K562 (cell line): Measurements from ENCODE around the gene SLC39A11. TPM values are rescaled to one million over a fixed set of nuclear protein-coding genes. Genes with fewer than 3 reads are reported as not detected.

Source experiments
- GABPB2 ChIP-seq: fragments of 250-450 bp; sonication (Bioruptor Pico); conservative IDR thresholded peaks from 2 replicates; pipeline ENCODE4 v1.5.1; 2021; ENCODE audit warnings: mild to moderate bottlenecking
- MCM5 ChIP-seq: fragments of 450-650 bp; IDR thresholded peaks from 2 replicates; pipeline ENCODE4 v1.6.1; 2016; ENCODE audit warnings: low read depth
- MLLT1 ChIP-seq, 2 experiments: fragments of 450-650 bp; IDR thresholded peaks; 2 replicates each; pipeline ENCODE4 v1.6.1; 2016
- RBM39 ChIP-seq: fragments of 200-400 bp; formaldehyde crosslinking; optimal IDR thresholded peaks from 2 replicates; pipeline ENCODE3; 2018; ENCODE audit warnings: low read depth, low read length
- SIN3B ChIP-seq: fragments of 450-650 bp; IDR thresholded peaks from 2 replicates; pipeline ENCODE4 v1.6.1; 2017; ENCODE audit warnings: low read depth, mild to moderate bottlenecking, moderate library complexity
- SMAD3 ChIP-seq: fragments of 450-650 bp; formaldehyde crosslinking; conservative IDR thresholded peaks from 2 replicates; pipeline ENCODE4 v1.4.0; 2020; ENCODE audit warnings: mild to moderate bottlenecking
- TSC22D4 ChIP-seq: fragments of 450-650 bp; IDR thresholded peaks from 2 replicates; pipeline ENCODE4 v1.6.1; 2016; ENCODE audit warnings: missing genetic modification characterization, missing biosample characterization, control low read depth
- ZBTB17 ChIP-seq: fragments of 450-650 bp; formaldehyde crosslinking; IDR thresholded peaks from 2 replicates; pipeline ENCODE4 v1.4.0; 2020; ENCODE audit warnings: mild to moderate bottlenecking
- ZNF431 ChIP-seq: sonication (generic); formaldehyde crosslinking; IDR thresholded peaks from 2 replicates; pipeline ENCODE4 v1.8.0; 2022; ENCODE audit warnings: mild to moderate bottlenecking, missing genetic modification reagents
- ZNF717 ChIP-seq: fragments of 250-450 bp; sonication (Bioruptor Pico); IDR thresholded peaks from 2 replicates; pipeline ENCODE4 v1.5.0; 2021
- polyA plus RNA-seq, 8 experiments: library from polyadenylated mRNA; depleted of rRNA in 4 of 8; stranded (reverse) in 5 of 8; unstranded in 3 of 8; fragments of >200 nt; fragmentation: Nextera tagmentation in 2 of 8; fragmentation: Illumina TruSeq in 1 of 8; extraction: Ambion mirVana in 2 of 8; extraction: Trizol in 1 of 8; gene quantifications; 2 replicates each; pipeline versions ENCODE4 v1.2.1 to v1.2.3, GENCODE V29; 2011 to 2014; ENCODE audit warnings: inconsistent platforms in 1 of 8, missing spikeins in 1 of 8
- total RNA-seq, 7 experiments: library from RNA; depleted of rRNA in 6 of 7; stranded (reverse); fragments of >200 nt in 6 of 7; fragmentation: Illumina TruSeq in 2 of 7; extraction: Trizol in 2 of 7; gene quantifications; 2 replicates each; pipeline versions ENCODE4 v1.2.1 to v1.2.3, GENCODE V29; 2011 to 2021; ENCODE audit warnings: low replicate concordance in 1 of 7
- TF ChIP-seq, protein P1 (sequence below): fragments of 450-650 bp; IDR thresholded peaks from one replicate; pipeline ENCODE4 v1.6.1; 2018; ENCODE audit warnings: mild to moderate bottlenecking, moderate library complexity; ENCODE audit not compliant: partially characterized antibody
- TF ChIP-seq, protein P2 (sequence below): sonication (generic); formaldehyde crosslinking; IDR thresholded peaks from 2 replicates; pipeline ENCODE4 v1.8.0; 2022; ENCODE audit warnings: mild to moderate bottlenecking, low read depth, missing genetic modification reagents
- TF ChIP-seq, protein P3 (sequence below), 2 experiments: fragments of 450-650 bp in 1 of 2; sonication (generic) in 1 of 2; formaldehyde crosslinking; conservative IDR thresholded peaks; 2 replicates each; pipeline versions ENCODE4 v1.4.0 to v1.8.1; 2020 to 2022; ENCODE audit warnings: mild to moderate bottlenecking in 1 of 2, missing genetic modification reagents in 1 of 2

Gene SLC39A11
- total and polyA plus RNA-seq, 9 of the 15 experiments (the other 6 are each of a cell fraction or from before 2014, with no cell fraction given): 10.5 to 26.4 (median 13.4) TPM

- TF ChIP-seq, protein P1, sequence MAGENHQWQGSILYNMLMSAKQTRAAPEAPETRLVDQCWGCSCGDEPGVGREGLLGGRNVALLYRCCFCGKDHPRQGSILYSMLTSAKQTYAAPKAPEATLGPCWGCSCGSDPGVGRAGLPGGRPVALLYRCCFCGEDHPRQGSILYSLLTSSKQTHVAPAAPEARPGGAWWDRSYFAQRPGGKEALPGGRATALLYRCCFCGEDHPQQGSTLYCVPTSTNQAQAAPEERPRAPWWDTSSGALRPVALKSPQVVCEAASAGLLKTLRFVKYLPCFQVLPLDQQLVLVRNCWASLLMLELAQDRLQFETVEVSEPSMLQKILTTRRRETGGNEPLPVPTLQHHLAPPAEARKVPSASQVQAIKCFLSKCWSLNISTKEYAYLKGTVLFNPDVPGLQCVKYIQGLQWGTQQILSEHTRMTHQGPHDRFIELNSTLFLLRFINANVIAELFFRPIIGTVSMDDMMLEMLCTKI: no peak
- no peak for TF ChIP-seq RBM39
- no peak for TF ChIP-seq ZNF717 (CRISPR knock-in tag)
- TF ChIP-seq MLLT1 (IDR thresholded peaks at IDR 0.05): no peak
- TF ChIP-seq GABPB2: no peak
- no peak for TF ChIP-seq SIN3B
- no peak for TF ChIP-seq SMAD3 (CRISPR knock-in tag)
- TF ChIP-seq, protein P2, sequence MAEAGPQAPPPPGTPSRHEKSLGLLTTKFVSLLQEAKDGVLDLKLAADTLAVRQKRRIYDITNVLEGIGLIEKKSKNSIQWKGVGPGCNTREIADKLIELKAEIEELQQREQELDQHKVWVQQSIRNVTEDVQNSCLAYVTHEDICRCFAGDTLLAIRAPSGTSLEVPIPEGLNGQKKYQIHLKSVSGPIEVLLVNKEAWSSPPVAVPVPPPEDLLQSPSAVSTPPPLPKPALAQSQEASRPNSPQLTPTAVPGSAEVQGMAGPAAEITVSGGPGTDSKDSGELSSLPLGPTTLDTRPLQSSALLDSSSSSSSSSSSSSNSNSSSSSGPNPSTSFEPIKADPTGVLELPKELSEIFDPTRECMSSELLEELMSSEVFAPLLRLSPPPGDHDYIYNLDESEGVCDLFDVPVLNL (CRISPR knock-in tag): no peak
- TF ChIP-seq ZNF431 (CRISPR knock-in tag): no peak
- TF ChIP-seq, protein P3, sequence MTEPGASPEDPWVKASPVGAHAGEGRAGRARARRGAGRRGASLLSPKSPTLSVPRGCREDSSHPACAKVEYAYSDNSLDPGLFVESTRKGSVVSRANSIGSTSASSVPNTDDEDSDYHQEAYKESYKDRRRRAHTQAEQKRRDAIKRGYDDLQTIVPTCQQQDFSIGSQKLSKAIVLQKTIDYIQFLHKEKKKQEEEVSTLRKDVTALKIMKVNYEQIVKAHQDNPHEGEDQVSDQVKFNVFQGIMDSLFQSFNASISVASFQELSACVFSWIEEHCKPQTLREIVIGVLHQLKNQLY (CRISPR knock-in tag; conservative IDR thresholded peaks at IDR 0.05): no peak
- no peak for TF ChIP-seq TSC22D4 (tag)
- TF ChIP-seq MCM5: no peak
- TF ChIP-seq ZBTB17 (CRISPR knock-in tag): no peak
Observed at GRCh38 chr17:72697602-72698146, 394.8 kb downstream of the SLC39A11 start (continued).
